OCI-LY1 (cell line): ENCODE data around the gene MBNL2.

Source experiments
- H2AFZ ChIP-seq: fragments of 200-600 bp; sonication (generic), shearing (Covaris generic); 2 replicates; pipeline ENCODE4 v1.6.0; 2014; ENCODE audit warnings: antibody characterized with exemption, mild to moderate bottlenecking, low read length
- H3F3A ChIP-seq: fragments of 200-600 bp; sonication (generic), shearing (Covaris generic); 2 replicates; pipeline ENCODE4 v1.6.0; 2014; ENCODE audit warnings: mild to moderate bottlenecking, antibody characterized with exemption, low read length, moderate library complexity; ENCODE audit not compliant: insufficient read depth
- H3K27ac ChIP-seq: fragments of 200-600 bp; sonication (generic); 2 replicates; pipeline ENCODE4 v1.5.1; 2014; ENCODE audit warnings: low read length, mixed run types, mild to moderate bottlenecking, low read depth; ENCODE audit not compliant: poor library complexity, severe bottlenecking
- H3K27me3 ChIP-seq: fragments of 200-600 bp; sonication (generic); 2 replicates; pipeline ENCODE4 v1.6.0; 2014; ENCODE audit warnings: antibody characterized with exemption, mild to moderate bottlenecking, low read length, moderate library complexity; ENCODE audit not compliant: insufficient read depth
- H3K36me3 ChIP-seq: fragments of 200-600 bp; sonication (generic); 2 replicates; pipeline ENCODE4 v1.6.1; 2014; ENCODE audit warnings: mild to moderate bottlenecking, antibody characterized with exemption, low read length, moderate library complexity, mixed read lengths; ENCODE audit not compliant: insufficient read depth
- H3K4me1 ChIP-seq: fragments of 200-600 bp; sonication (generic); 2 replicates; pipeline ENCODE4 v1.5.1; 2014; ENCODE audit warnings: mild to moderate bottlenecking, low read length, moderate library complexity; ENCODE audit not compliant: insufficient read depth, severe bottlenecking
- H3K4me2 ChIP-seq: fragments of 200-600 bp; sonication (generic), shearing (Covaris generic); 2 replicates; pipeline ENCODE4 v1.6.1; 2014; ENCODE audit warnings: low read length
- H3K4me3 ChIP-seq: fragments of 200-600 bp; sonication (generic); 2 replicates; pipeline ENCODE4 v1.5.1; 2014; ENCODE audit warnings: low read length, low read depth, mild to moderate bottlenecking, mixed read lengths; ENCODE audit not compliant: poor library complexity, severe bottlenecking
- H3K79me2 ChIP-seq: fragments of 200-600 bp; shearing (Covaris generic); 2 replicates; pipeline ENCODE4 v1.6.1; 2016; ENCODE audit warnings: mixed run types, low read length, mixed read lengths; ENCODE audit not compliant: insufficient read depth
- H3K9ac ChIP-seq: fragments of 200-600 bp; sonication (generic), shearing (Covaris generic); 2 replicates; pipeline ENCODE4 v1.6.1; 2014; ENCODE audit warnings: mild to moderate bottlenecking, low read length, mixed read lengths
- H3K9me2 ChIP-seq: fragments of 200-600 bp; sonication (generic), shearing (Covaris generic); 2 replicates; pipeline ENCODE4 v1.6.1; 2014; ENCODE audit warnings: low read depth, mild to moderate bottlenecking, low read length, mixed read lengths
- H3K9me3 ChIP-seq: fragments of 200-600 bp; shearing (Covaris generic); 2 replicates; pipeline ENCODE4 v1.6.1; 2014; ENCODE audit warnings: low read length, mixed read lengths
- H4K20me1 ChIP-seq: fragments of 200-600 bp; sonication (generic), shearing (Covaris generic); 2 replicates; pipeline ENCODE4 v1.6.0; 2016; ENCODE audit warnings: mild to moderate bottlenecking, low read length; ENCODE audit not compliant: insufficient read depth
- CTCF ChIP-seq: fragments of 200-600 bp; sonication (generic), shearing (Covaris generic); IDR thresholded peaks from 2 replicates; pipeline ENCODE4 v1.5.1; 2017; ENCODE audit warnings: mild to moderate bottlenecking, antibody characterized with exemption, low read length, moderate library complexity, mixed read lengths
- EZH2 ChIP-seq: fragments of 200-600 bp; sonication (generic), shearing (Covaris generic); IDR thresholded peaks from 2 replicates; pipeline ENCODE4 v1.8.0; 2017; ENCODE audit warnings: borderline replicate concordance, mixed run types, mild to moderate bottlenecking, antibody characterized with exemption, low read length, moderate library complexity, mixed read lengths

The MBNL2 gene

DNA sequence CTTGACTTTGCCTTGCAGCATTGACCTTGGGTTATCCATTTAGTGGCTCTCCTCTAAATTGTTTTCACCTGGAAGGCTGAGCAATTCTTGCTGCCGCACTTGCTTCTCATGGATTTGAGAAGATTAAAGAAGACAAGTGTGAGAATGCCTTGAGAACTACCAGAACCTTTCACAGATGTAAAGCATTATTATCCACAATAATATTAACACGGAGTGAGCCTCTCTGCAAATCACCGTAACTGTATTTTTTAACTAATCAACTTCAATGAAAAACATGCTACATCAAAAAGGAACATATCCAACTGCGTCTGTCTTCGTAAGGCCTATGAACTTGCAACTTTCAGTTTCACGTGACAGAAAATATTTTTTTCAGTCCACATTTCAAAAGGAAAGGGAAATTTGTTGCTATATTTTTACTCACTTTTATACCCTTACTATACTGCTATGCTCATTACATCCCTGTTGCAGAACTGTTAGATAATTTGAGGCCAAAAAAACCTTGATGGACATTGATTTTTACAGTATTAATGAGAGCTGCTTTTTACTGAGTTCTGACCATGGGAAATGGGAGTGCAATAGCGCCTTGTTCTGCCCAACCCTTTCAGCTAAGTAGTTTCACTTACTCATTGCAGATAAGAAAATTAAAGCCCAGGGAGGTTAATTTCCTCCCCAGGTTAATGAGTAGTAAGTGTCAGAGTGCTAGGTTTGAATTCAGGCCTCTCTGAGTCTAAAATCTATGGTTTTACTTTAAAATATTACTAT lies 118.0 kb downstream of the MBNL2 start:
- TF ChIP-seq EZH2 (no peak), CTCF (no peak)
- Histone ChIP-seq H3K9ac (no peak overlapping the region), H3K4me2 (no peak overlapping the region), H3K36me3 (peaks cover 6% of the 10 kb centered on the region; the same call in 1 of the 2 replicates), H3K79me2 (no peaks in the 10 kb centered on the region), H3K27me3 (no peaks in the 10 kb centered on the region), H3K9me2 (no peaks in the 10 kb centered on the region), H3F3A (no peaks in the 10 kb centered on the region), H2AFZ (no peak overlapping the region), H3K4me3 (no peak overlapping the region), H4K20me1 (no peaks in the 10 kb centered on the region), H3K4me1 (no peaks in the 10 kb centered on the region), H3K9me3 (no peaks in the 10 kb centered on the region), H3K27ac (no peak overlapping the region)

GRCh38 chr13:97341135-97341534 lies 119.0 kb downstream of the MBNL2 start:
- no peaks in the 10 kb centered on the region for H3K79me2 ChIP-seq

GRCh38 chr13:97342136-97342535 lies 120.0 kb downstream of the MBNL2 start:
- no peaks in the 10 kb centered on the region for H3K27me3 ChIP-seq
- H3K4me1 ChIP-seq: no peaks in the 10 kb centered on the region
- H3K9me2 ChIP-seq: no peaks in the 10 kb centered on the region
- no peaks in the 10 kb centered on the region for H3K79me2 ChIP-seq
- no peak overlapping the region for H3K27ac ChIP-seq
- H3F3A ChIP-seq: no peaks in the 10 kb centered on the region
- no peak overlapping the region for H2AFZ ChIP-seq
- no peaks in the 10 kb centered on the region for H4K20me1 ChIP-seq
- peaks cover 4% of the 10 kb centered on the region; the same call in 1 of the 2 replicates for H3K36me3 ChIP-seq
- no peak overlapping the region for H3K4me2 ChIP-seq
- TF ChIP-seq EZH2 (no peak), CTCF (no peak)
- no peak overlapping the region for H3K9ac ChIP-seq
- no peaks in the 10 kb centered on the region for H3K9me3 ChIP-seq
- H3K4me3 ChIP-seq: no peak overlapping the region

More at GRCh38 chr13:97341135-97341534, 119.0 kb downstream of the MBNL2 start:
- H3K9me3 ChIP-seq: no peaks in the 10 kb centered on the region
- no peak for TF ChIP-seq CTCF
- no peak for TF ChIP-seq EZH2
- no peak overlapping the region for H3K27ac ChIP-seq
- no peaks in the 10 kb centered on the region for H3K27me3 ChIP-seq
- H3K4me3 ChIP-seq: no peak overlapping the region
- no peaks in the 10 kb centered on the region for H3K4me1 ChIP-seq
- H3K36me3 ChIP-seq: peaks cover 4% of the 10 kb centered on the region; the same call in 1 of the 2 replicates
- no peaks in the 10 kb centered on the region for H4K20me1 ChIP-seq
- H3K4me2 ChIP-seq: no peak overlapping the region
- H3F3A ChIP-seq: no peaks in the 10 kb centered on the region
- H2AFZ ChIP-seq: no peak overlapping the region
- no peaks in the 10 kb centered on the region for H3K9me2 ChIP-seq
- H3K9ac ChIP-seq: no peak overlapping the region
